Activated naive CD8-positive, alpha-beta T cell (primary cell): ENCODE measurements around the gene MSRB1.

ENCODE experiments used
- H3K27ac Mint-ChIP-seq: one replicate; pipeline ENCODE4 v1.8.0; 2021; ENCODE audit warnings: mixed read lengths
- H3K27me3 Mint-ChIP-seq: one replicate; pipeline ENCODE4 v1.8.0; 2021; ENCODE audit warnings: mixed read lengths
- H3K36me3 Mint-ChIP-seq: one replicate; pipeline ENCODE4 v1.8.0; 2021; ENCODE audit warnings: mixed read lengths
- H3K4me1 Mint-ChIP-seq: one replicate; pipeline ENCODE4 v1.8.0; 2021; ENCODE audit warnings: low read depth, mixed read lengths
- H3K4me3 Mint-ChIP-seq: one replicate; pipeline ENCODE4 v1.8.0; 2021; ENCODE audit warnings: mild to moderate bottlenecking, mixed read lengths
- H3K9me3 Mint-ChIP-seq: one replicate; pipeline ENCODE4 v1.8.0; 2021; ENCODE audit warnings: low read depth, mixed read lengths

The MSRB1 gene, protein sequence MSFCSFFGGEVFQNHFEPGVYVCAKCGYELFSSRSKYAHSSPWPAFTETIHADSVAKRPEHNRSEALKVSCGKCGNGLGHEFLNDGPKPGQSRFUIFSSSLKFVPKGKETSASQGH

DNA sequence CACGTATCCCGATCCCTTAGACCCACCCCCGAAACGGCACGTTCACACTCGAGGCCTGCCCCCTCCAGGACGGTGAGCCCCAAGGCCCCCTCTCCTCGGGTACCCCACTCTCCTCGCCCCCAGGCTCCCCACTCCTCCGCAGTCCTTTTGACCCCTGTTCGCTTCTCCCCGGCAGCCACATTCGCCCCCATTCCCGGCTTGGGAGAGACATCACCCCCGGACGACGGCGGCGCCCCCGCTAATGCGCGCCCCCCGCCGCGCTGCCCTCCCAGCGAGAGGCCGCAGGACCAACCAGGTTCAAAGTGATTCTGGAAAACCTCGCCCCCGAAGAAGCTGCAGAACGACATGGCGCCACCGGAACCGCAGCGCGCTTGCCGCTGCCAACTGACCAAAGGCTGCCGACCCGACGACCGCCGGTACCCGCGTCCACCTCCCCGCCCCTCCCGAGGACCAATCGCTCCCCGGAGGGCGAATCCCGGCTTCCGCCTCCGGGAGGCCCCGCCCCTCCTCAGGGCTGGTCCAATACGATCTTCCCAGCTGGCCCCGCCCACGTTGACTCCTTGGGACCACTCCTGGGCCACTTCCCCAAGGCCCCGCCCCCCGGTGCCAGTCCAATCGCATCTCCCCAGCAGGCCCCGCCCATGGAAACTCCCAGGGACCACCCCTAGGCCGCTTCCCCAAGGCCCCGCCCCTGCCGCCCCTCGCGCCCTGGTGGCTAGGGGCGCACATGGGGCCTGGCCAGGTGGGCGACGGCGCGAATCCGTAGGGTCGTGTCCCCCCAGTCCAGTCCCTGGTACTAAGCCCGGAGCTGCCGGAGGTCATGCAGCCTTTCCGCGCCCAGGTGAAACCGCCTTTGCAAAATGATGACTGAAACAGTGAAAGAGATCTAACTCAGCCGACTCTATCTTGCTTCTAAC lies at the start of gene MSRB1:
Gene MSRB1 (minus strand): TSS at position 390 of the 917 bp plus-strand sequence. CDS start 43 bp downstream, at position 347.
- peak within 1 kb of the TSS; percentile 84 for H3K4me3 Mint-ChIP-seq
- H3K27me3 Mint-ChIP-seq: no peaks in the 10 kb centered on the region
- no peaks in the 10 kb centered on the region for H3K36me3 Mint-ChIP-seq
- peaks cover 18% of the 10 kb centered on the region for H3K4me1 Mint-ChIP-seq
- no peaks in the 10 kb centered on the region for H3K9me3 Mint-ChIP-seq
- H3K27ac Mint-ChIP-seq: peak within 1 kb of the TSS; percentile 70

DNA sequence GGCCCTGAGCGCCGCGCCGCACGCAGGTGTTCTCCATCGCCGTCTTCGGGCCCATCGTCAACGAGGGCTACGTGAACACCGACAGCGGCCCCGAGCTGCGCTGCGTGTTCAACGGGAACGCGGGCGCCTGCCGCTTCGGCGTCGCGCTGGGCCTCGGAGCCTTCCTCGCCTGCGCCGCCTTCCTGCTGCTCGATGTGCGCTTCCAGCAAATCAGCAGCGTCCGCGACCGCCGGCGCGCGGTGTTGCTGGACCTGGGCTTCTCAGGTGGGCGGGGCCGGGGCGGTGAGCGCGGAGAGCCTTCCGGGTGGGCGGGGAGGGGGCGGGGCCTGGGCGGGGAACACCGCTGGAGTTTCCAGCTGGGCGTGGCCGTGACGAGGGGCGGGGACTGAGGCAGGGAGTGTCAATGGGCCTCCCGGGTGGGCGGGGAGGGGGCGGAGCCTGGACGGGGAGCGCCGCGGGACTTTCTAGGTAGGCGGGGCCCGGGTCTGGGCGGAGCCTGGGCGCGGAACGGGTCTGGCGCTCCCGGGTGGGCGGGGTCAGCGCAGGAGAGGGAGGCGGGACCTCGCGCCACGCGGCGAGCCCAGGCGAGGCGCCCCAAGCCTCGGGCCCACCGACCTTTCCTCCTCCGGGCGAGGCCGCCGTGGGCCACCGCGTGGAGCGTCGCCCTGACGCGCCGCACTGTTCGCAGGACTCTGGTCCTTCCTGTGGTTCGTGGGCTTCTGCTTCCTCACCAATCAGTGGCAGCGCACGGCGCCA lies 49.1 kb upstream of the MSRB1 start:
- Mint-ChIP-seq H3K27ac (no peak overlapping the region), H3K36me3 (no peaks in the 10 kb centered on the region), H3K4me3 (peak overlapping the region; percentile 27), H3K4me1 (peaks cover 19% of the 10 kb centered on the region), H3K27me3 (peaks cover 5% of the 10 kb centered on the region), H3K9me3 (no peaks in the 10 kb centered on the region)

DNA sequence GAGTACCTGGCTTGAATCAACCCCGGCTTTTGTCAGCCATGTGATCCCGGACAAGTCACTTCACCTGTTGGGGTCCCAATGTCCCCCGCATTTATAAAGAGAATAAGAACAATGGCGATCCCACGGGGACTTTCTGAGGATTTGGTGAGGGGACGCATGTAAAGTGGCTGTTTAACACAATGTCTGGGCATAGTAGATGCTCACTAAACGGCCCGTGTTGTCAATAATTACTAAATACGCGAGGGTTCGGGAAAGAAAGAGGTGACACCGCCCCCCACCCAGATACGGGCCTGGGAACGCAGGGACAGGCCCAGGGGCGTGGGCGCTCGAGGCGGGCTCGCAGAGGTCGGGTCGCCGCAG lies 48.6 kb upstream of the MSRB1 start:
- Mint-ChIP-seq H3K27me3 (peaks cover 5% of the 10 kb centered on the region), H3K36me3 (no peaks in the 10 kb centered on the region), H3K4me3 (peak overlapping the region; percentile 78), H3K4me1 (peaks cover 19% of the 10 kb centered on the region), H3K9me3 (no peaks in the 10 kb centered on the region), H3K27ac (peak overlapping the region; percentile 54)

DNA sequence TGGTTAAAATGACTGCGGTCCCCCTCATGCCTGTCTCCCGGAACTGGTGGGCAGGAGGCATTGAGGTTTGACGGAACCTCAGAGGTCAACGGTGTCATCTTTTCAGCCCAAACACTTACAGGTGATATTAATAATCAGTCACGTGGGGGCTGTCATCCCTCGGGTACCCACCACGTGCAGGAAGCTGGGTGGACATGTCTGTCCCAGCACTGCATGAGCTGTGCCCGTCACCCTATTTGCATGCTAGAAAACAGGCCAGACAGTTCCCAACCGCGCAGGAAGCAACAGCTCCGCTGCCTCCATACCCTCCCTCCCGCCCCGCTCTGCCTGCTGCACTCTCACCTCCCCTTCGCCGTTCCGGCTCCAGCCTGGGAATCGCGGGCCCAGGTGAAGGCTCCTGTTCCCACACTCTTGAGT lies 48.1 kb upstream of the MSRB1 start:
- H3K36me3 Mint-ChIP-seq: no peaks in the 10 kb centered on the region
- H3K27me3 Mint-ChIP-seq: peaks cover 5% of the 10 kb centered on the region
- H3K4me3 Mint-ChIP-seq: peak overlapping the region; percentile 78
- peaks cover 17% of the 10 kb centered on the region for H3K4me1 Mint-ChIP-seq
- no peaks in the 10 kb centered on the region for H3K9me3 Mint-ChIP-seq
- H3K27ac Mint-ChIP-seq: peak overlapping the region; percentile 54

DNA sequence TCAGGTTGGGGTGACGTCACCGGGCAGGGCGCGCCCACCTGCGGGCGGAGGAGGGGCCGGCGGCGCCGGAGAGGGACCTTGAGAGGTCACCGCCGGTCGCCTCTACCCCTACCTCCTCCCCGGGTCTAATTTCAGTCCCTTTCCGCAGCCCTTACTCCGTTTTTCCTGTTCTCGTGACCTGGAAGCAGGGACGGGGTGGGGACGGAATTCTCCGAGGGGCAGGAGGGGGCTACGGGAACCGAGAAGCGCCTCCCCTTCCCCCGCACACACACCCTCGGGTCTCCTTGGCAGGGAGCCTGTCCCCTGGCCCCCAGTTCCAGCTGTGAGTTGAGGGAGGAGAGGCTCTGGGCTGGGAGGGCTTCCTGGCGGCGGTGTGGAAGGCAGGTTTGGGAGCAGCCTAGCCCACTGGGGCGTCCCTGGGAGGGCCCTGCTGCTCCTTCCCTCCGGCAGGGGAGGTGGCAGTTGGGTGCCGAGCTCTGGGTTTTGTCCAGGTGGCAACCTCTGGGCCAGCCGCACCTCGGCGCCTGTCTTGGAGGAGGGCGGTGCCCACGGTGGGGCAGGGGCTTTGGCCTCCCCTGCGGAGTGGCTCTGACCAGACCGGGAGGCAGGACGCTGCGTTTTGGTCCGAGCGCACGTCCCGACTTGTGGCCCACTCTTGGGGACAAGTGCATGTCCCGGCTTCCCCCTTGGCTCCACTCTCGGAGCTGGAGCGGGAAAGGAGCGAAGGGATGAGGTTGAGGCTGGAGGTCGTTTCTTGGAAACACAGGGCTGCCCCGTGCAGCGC lies 47.5 kb upstream of the MSRB1 start:
- peak overlapping the region; percentile 78 for H3K4me3 Mint-ChIP-seq
- H3K27me3 Mint-ChIP-seq: peaks cover 5% of the 10 kb centered on the region

DNA sequence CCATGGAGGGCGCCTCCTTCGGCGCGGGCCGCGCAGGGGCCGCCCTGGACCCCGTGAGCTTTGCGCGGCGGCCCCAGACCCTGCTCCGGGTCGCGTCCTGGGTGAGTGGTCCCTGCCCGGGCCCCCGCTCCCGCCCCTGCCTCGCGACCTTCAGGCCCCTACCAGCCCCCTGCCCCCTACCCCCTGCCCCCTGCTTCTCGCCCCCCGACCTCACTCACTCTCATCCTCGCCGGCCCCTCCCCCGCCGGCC lies 47.0 kb upstream of the MSRB1 start:
- Mint-ChIP-seq H3K27ac (no peak overlapping the region), H3K4me1 (peaks cover 16% of the 10 kb centered on the region), H3K9me3 (no peaks in the 10 kb centered on the region), H3K36me3 (no peaks in the 10 kb centered on the region), H3K4me3 (no peak overlapping the region), H3K27me3 (peaks cover 5% of the 10 kb centered on the region)

More for the DNA sequence above, 47.5 kb upstream of the MSRB1 start:
- H3K9me3 Mint-ChIP-seq: no peaks in the 10 kb centered on the region
- peak overlapping the region; percentile 50 for H3K27ac Mint-ChIP-seq
- H3K4me1 Mint-ChIP-seq: peaks cover 16% of the 10 kb centered on the region
- no peaks in the 10 kb centered on the region for H3K36me3 Mint-ChIP-seq

DNA sequence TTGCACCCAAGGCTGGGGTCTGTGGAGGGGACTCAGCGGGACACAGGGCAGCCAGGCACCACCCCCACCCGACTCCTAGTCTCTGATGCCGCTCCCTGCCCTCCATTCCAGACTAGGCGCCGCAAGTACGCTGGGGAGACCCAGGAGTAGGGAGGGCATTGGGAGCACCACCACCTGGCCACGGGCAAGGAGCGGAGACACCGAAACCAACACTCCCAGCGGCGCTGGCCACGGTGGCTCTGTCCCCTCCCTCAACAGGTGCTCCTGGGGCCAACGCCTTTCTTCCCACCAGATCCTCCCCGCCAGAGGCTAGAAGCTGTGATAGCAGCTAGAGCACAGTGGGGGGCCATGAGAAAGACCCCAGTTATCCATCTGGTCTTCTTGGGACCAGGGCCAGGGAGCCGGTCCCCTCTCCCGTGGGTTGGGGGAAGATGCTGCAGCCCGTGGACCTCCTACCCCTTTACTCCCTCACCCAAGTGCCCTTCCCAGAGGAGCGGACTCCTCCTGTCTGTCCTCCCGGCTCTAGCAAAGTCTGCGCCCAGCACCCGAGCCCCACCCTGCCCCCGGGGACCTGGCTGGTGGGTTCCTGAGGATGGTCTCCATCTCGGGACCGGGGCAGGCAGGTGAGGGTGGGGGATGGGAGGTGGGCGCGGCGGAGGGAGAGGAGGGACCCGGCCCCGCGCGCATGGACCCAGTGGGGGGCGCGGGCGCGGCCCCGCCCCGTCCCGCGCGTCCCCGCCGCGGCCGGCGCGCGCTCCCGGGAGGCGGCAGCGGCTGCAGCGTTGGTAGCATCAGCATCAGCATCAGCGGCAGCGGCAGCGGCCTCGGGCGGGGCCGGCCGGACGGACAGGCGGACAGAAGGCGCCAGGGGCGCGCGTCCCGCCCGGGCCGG lies 46.5 kb upstream of the MSRB1 start, which contains the start of gene SYNGR3:
Gene SYNGR3 (plus strand): TSS at position 762 of the 892 bp plus-strand sequence. CDS start 133 bp downstream, outside the sequence.
- Mint-ChIP-seq H3K4me1 (peaks cover 19% of the 10 kb centered on the region), H3K36me3 (no peaks in the 10 kb centered on the region), H3K9me3 (no peaks in the 10 kb centered on the region), H3K27ac (no peak within 1 kb of the TSS), H3K27me3 (peaks cover 5% of the 10 kb centered on the region), H3K4me3 (peak within 1 kb of the TSS; percentile 78)

DNA sequence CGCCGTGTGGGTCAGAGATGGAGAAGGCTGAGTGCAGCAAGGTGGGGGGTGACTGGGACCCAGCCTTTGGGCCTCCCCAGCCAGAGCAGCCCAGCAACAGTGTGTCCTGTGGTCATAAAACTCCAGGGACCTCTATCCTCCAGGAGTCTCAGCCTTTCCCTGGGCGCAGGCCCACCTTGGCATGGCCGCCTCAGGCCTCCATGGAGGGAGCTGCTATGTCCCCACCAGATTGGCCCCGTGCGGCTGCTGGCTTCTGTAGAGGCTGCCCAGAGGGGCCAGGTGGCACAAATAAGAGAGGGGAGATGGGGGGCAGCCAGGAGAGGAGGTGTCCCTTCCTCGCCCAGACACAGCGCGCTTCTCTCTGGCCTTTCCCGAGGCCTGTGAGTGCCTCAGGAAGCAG lies 44.2 kb upstream of the MSRB1 start:
- Mint-ChIP-seq H3K9me3 (no peaks in the 10 kb centered on the region), H3K36me3 (no peaks in the 10 kb centered on the region), H3K27ac (no peak overlapping the region), H3K4me3 (no peak overlapping the region), H3K27me3 (peaks cover 5% of the 10 kb centered on the region), H3K4me1 (peaks cover 23% of the 10 kb centered on the region)

DNA sequence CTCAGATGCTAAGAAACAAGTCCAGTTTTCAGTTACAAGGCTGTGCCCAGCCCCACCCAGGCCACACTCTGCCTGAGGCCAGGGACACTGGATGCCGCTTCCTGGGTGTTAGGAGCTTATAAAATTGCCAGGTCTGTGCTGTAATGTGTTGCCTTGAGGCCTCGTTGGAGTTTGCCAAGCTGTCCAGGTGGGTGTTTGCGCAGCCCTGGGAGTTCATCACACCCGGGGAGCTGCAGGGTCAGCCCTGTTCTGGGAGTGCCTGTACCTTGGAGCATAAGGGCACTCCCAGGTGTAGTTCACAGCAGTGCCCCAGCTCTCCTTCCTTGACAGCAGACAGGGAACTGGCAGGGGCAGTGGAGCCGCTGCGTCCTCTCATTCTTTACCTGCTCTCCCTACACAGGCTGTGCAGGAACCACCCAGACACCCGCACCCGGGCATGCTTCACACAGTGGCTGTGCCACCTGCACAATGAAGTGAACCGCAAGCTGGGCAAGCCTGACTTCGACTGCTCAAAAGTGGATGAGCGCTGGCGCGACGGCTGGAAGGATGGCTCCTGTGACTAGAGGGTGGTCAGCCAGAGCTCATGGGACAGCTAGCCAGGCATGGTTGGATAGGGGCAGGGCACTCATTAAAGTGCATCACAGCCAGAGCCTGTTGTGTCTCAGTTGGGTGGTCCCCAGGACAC lies 42.6 kb upstream of the MSRB1 start:
- H3K4me1 Mint-ChIP-seq: peaks cover 18% of the 10 kb centered on the region
- H3K36me3 Mint-ChIP-seq: no peaks in the 10 kb centered on the region
- H3K4me3 Mint-ChIP-seq: peak overlapping the region; percentile 84
- H3K27me3 Mint-ChIP-seq: peaks cover 5% of the 10 kb centered on the region
- no peak overlapping the region for H3K27ac Mint-ChIP-seq
- H3K9me3 Mint-ChIP-seq: no peaks in the 10 kb centered on the region

DNA sequence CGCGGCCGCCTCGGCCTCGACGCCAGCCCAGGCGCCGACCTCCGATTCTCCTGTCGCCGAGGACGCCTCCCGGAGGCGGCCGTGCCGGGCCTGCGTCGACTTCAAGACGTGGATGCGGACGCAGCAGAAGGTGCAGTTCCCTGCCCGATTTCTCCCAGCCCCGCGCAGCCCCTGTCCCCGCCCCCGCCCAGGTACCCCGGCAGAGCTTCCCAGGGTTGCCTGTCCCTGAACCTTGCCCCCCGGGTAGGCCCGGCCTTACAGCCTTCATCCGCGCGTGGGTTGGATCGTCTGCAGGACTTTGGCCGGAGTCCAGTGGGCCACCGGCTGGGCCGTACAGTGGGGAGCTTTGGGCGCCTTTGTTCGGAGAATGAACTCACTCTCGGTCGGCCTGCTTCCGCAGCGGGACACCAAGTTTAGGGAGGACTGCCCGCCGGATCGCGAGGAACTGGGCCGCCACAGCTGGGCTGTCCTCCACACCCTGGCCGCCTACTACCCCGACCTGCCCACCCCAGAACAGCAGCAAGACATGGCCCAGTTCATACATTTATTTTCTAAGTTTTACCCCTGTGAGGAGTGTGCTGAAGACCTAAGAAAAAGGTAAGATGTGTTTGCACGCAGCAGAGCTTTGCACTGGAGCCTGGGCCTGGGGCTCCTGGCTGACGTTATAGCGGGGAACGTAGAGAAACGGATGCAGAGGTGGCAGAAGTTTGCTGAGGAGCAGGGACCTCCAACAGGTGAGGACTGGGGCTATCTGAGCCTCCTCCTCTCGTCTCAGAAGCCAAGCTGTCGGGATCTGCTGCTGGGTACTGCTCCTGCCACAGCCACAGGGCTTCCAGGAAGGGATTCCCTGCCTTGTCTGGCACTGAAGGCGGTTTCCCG lies 41.6 kb upstream of the MSRB1 start:
- no peaks in the 10 kb centered on the region for H3K36me3 Mint-ChIP-seq
- peaks cover 5% of the 10 kb centered on the region for H3K27me3 Mint-ChIP-seq

DNA sequence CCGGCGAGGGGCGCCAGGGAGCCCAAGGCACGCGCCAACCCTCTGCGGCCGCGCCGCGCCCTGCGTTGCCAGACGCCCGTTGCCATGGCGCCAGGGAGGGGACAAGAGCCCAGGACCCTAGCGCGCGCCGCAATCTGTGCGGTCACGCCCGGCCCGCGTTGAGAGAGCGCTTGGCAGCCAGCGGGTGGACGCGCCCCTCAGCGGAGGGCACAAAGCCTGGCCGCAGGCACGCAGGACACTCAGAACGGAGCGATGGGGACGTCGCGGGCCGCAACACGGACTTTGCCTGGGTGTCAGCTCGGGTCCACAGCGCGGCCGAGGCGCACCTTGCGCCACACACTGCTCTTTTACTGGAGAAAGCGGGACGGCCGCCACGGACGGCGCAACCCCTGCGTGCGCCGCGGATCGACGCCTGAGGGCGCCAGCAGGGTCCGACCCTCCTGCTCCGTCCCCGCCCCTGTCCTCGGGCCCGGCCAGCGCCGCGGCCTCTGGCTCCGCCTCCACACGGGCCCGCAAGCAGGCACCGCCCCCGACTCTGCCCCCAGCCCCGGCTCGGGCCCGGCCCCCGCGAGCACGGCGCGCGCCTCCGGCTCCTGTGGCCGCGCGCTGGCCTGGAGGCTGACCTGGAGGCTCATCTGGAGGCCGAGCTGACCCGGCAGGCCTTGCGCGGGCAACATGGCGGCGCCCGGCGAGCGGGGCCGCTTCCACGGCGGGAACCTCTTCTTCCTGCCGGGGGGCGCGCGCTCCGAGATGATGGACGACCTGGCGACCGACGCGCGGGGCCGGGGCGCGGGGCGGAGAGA lies 40.7 kb upstream of the MSRB1 start, which contains the start of gene GFER:
Gene GFER (plus strand): TSS at position 650 of the 803 bp plus-strand sequence. CDS start 26 bp downstream, at position 676.
- peaks cover 14% of the 10 kb centered on the region for H3K4me1 Mint-ChIP-seq
- no peaks in the 10 kb centered on the region for H3K36me3 Mint-ChIP-seq
- H3K27ac Mint-ChIP-seq: peak within 1 kb of the TSS; percentile 58
- peak within 1 kb of the TSS; percentile 84 for H3K4me3 Mint-ChIP-seq
- peaks cover 2% of the 10 kb centered on the region for H3K27me3 Mint-ChIP-seq
- H3K9me3 Mint-ChIP-seq: no peaks in the 10 kb centered on the region

More for the DNA sequence above, 41.6 kb upstream of the MSRB1 start:
- peak overlapping the region; percentile 84 for H3K4me3 Mint-ChIP-seq
- no peaks in the 10 kb centered on the region for H3K9me3 Mint-ChIP-seq
- peaks cover 18% of the 10 kb centered on the region for H3K4me1 Mint-ChIP-seq
- H3K27ac Mint-ChIP-seq: peak overlapping the region; percentile 58

DNA sequence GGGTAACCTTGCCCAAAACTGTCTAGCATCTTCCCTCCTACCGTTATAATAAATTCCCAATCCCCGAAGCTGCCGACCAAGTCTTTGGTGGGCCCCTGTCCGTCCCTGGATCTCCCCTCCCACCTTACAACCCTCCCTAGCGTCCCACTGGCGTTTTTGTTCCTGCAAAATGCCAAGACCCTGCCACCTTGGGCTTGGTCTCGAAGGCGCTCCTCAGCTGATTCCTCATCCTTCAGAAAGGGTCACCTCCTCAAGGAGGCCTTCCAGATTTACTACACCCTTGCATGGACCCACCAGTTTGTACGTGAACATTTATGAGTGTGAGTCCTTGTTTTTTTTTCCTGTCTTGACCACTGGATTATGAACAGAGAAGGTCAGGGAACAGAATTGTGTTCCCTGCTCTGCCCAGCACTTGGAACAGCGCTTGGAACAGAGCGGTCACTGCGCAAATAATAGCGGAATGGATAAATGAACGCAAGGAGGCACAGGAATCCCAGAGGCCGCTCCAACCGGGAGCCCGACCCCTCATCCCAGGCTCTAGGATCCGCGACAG lies 40.1 kb upstream of the MSRB1 start:
- Mint-ChIP-seq H3K4me3 (peak overlapping the region; percentile 80), H3K9me3 (no peaks in the 10 kb centered on the region), H3K4me1 (peaks cover 12% of the 10 kb centered on the region), H3K27ac (no peak overlapping the region), H3K27me3 (no peaks in the 10 kb centered on the region), H3K36me3 (no peaks in the 10 kb centered on the region)
